Testis (tissue), 3 donors: Measurements from ENCODE around the gene PDCD2. TPM values are rescaled to one million over a fixed set of nuclear protein-coding genes. Genes with fewer than 3 reads are reported as not detected.

Experiments used
- DNase-seq: peaks from one replicate; pipeline ENCODE4 v3.0.0-alpha.2; 2019
- H3K27ac ChIP-seq, 2 donors: fragments of 200-600 bp; sonication (generic); one replicate each; pipeline ENCODE4 v1.5.1; 2019
- H3K27me3 ChIP-seq: fragments of 200-600 bp; sonication (generic); one replicate; pipeline ENCODE4 v1.5.1; 2019
- H3K36me3 ChIP-seq: fragments of 200-600 bp; sonication (generic); one replicate; pipeline ENCODE4 v1.5.1; 2017; ENCODE audit warnings: low read depth; ENCODE audit errors: missing control alignments
- H3K4me1 ChIP-seq: fragments of 200-600 bp; sonication (generic); one replicate; pipeline ENCODE4 v1.5.1; 2019
- H3K4me3 ChIP-seq, 2 donors: fragments of 200-600 bp; sonication (generic); one replicate each; pipeline ENCODE4 v1.5.1; 2017 to 2019
- H3K9me3 ChIP-seq: fragments of 200-600 bp; sonication (generic); one replicate; pipeline ENCODE4 v1.5.1; 2017
- CTCF ChIP-seq, 3 experiments: fragments of 450-650 bp in 2 of 3; fragments of 200-600 bp in 1 of 3; sonication (generic) in 1 of 3; IDR thresholded peaks; one replicate each; pipeline ENCODE4 v1.5.1; 2016 to 2019; ENCODE audit warnings: antibody characterized with exemption in 3 of 3, mild to moderate bottlenecking in 2 of 3, moderate library complexity in 1 of 3
- POLR2A ChIP-seq: fragments of 450-650 bp; IDR thresholded peaks from one replicate; pipeline ENCODE4 v1.6.1; 2017; ENCODE audit warnings: antibody characterized with exemption, mild to moderate bottlenecking, moderate library complexity
- WGBS, 2 donors: methylation state at CpG; one replicate each; pipeline ENCODE4 v1.1.5; 2018; 5-methylcytosine and 5-hydroxymethylcytosine counted together
- intact Hi-C: fragments of 100-400 bp; cut with DNase I; formaldehyde crosslinking; loops from one replicate; pipeline ENCODE4 v1.15.1; 2023; ENCODE audit warnings: low total_unique reads
- polyA plus RNA-seq: library from polyadenylated mRNA; stranded (reverse); fragments of 350-450 nt; fragmentation: Illumina TruSeq; extraction: RNeasy Lipid Tissue Mini Kit (QIAGEN cat#74804); gene quantifications from one replicate; pipeline ENCODE4 v1.2.3, GENCODE V29; 2014; ENCODE audit warnings: low read depth, low replicate concordance; ENCODE audit not compliant: insufficient read depth
- total RNA-seq, 2 donors: library from RNA; depleted of rRNA; stranded (reverse); fragments of >200 nt; gene quantifications; one replicate each; pipeline ENCODE4 v1.2.3, GENCODE V29; 2016

The PDCD2 gene
- total and polyA plus RNA-seq, 3 donors from 2014 or later: 41.9 to 60.6 (median 56.4) TPM

- no peak for DNase-seq
- no peaks in the 10 kb centered on the region for H3K36me3 ChIP-seq
- intact Hi-C loops: no loop called here
- WGBS, 2 donors: 30 to 41% methylated on average over 3 of the region's 3 CpGs
- H3K27ac ChIP-seq: no peak overlapping the region
- TF ChIP-seq CTCF (IDR thresholded peaks at IDR 0.05): no peak
- no peak for TF ChIP-seq POLR2A
- H3K4me3 ChIP-seq: peak overlapping the region; percentile 86
- H3K4me1 ChIP-seq: peaks cover 20% of the 10 kb centered on the region
- no peaks in the 10 kb centered on the region for H3K27me3 ChIP-seq
- no peaks in the 10 kb centered on the region for H3K9me3 ChIP-seq
Observed at GRCh38 chr6:170555305-170555704, 29.1 kb downstream of the PDCD2 start.

- peak overlapping the region; percentile 86 for H3K4me3 ChIP-seq
- peaks cover 24% of the 10 kb centered on the region for H3K4me1 ChIP-seq
- no peaks in the 10 kb centered on the region for H3K36me3 ChIP-seq
- H3K27ac ChIP-seq: peak overlapping the region; percentile 74 to 94
- intact Hi-C loops: no loop called here
- no peaks in the 10 kb centered on the region for H3K9me3 ChIP-seq
- DNase-seq: no peak
- TF ChIP-seq POLR2A (no peak), CTCF (IDR thresholded peaks at IDR 0.05) (no peak)
- no peaks in the 10 kb centered on the region for H3K27me3 ChIP-seq
- 0 to 1% methylated on average over 7 of the region's 7 CpGs for WGBS, 2 donors
Observed at GRCh38 chr6:170554796-170555137, 29.7 kb downstream of the PDCD2 start.

DNA sequence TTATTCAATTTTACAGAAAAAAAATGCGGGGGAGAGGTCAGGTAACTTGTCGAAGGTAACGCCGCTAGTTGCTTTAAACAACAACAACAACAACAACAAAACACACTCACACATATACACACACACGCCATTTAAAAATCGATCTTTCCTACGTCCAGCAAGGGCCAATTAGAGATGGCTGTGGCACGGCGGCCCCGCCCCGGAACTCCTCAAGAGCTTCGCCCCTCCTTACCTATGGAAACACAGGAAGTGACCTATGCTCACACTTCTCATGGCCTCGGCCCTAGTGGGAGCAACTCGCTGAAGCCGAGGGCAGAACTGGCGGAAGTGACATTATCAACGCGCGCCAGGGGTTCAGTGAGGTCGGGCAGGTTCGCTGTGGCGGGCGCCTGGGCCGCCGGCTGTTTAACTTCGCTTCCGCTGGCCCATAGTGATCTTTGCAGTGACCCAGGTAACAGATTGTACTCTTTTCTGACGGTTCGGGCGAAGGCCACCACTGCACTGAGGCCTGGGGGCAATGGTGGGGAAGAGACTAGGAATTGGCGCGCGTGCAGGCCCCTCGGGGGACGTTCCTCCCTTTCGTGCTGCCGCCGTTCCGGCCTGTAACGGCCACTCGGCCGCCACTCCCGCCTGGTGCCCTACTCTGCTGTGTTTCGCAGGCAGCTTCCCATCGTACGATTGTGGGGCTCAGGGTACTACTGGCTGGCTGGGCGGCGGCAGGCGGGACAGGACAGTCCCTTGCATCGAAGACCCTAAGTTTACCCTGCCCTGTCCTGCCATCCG lies 30.2 kb downstream of the PDCD2 start, which contains the start of gene TBP:
Gene TBP (plus strand): TSS at position 357 of the 783 bp plus-strand sequence. CDS start 2,661 bp downstream, outside the sequence.
- H3K9me3 ChIP-seq: no peaks in the 10 kb centered on the region
- peak; percentile 99 for DNase-seq
- peak within 1 kb of the TSS; percentile 86 for H3K4me3 ChIP-seq
- H3K27ac ChIP-seq: peak within 1 kb of the TSS; percentile 85 to 94
- WGBS, 2 donors: 1% methylated on average over 25 to 51 of the region's 51 CpGs
- no peak for TF ChIP-seq POLR2A
- TF ChIP-seq CTCF (IDR thresholded peaks at IDR 0.05): no peak
- H3K27me3 ChIP-seq: no peaks in the 10 kb centered on the region
- no peaks in the 10 kb centered on the region for H3K36me3 ChIP-seq
- H3K4me1 ChIP-seq: peaks cover 24% of the 10 kb centered on the region
- intact Hi-C loops: no loop called here

GRCh38 chr6:170553534-170554012 lies 30.9 kb downstream of the PDCD2 start:
- intact Hi-C loops: no loop called here
- Histone ChIP-seq H3K4me1 (peaks cover 24% of the 10 kb centered on the region), H3K27ac (peak overlapping the region; percentile 85 to 94), H3K9me3 (no peaks in the 10 kb centered on the region), H3K36me3 (no peaks in the 10 kb centered on the region), H3K27me3 (no peaks in the 10 kb centered on the region), H3K4me3 (peak overlapping the region; percentile 86)
- TF ChIP-seq POLR2A: no peak
- no peak for TF ChIP-seq CTCF (IDR thresholded peaks at IDR 0.05)
- DNase-seq: no peak
- 0 to 1% methylated on average over 13 of the region's 13 CpGs for WGBS, 2 donors
